HEK293 (cell line): ENCODE measurements around the gene JAZF1.

Source experiments
- CTCF ChIP-seq: fragments of 450-650 bp; formaldehyde crosslinking; IDR thresholded peaks from 2 replicates; pipeline ENCODE4 v1.5.1; 2016; ENCODE audit warnings: missing biosample characterization, missing genetic modification characterization
- YY2 ChIP-seq: fragments of 450-650 bp; formaldehyde crosslinking; IDR thresholded peaks from 2 replicates; pipeline ENCODE4 v1.5.1; 2016; ENCODE audit warnings: missing biosample characterization, missing genetic modification characterization
- ZNF211 ChIP-seq: fragments of 450-650 bp; formaldehyde crosslinking; IDR thresholded peaks from 2 replicates; pipeline ENCODE4 v1.5.1; 2016; ENCODE audit warnings: low read depth, missing biosample characterization, missing genetic modification characterization

GRCh38 chr7:28037220-28038010, 143.2 kb downstream of the JAZF1 start:
- TF ChIP-seq ZNF211 (no peak), YY2 (tag by site-specific recombination) (no peak), CTCF (tag by site-specific recombination) (no peak)
